Kidney (tissue), 14 donors: ENCODE data around the gene ZNF860. TPM values are rescaled to one million over a fixed set of nuclear protein-coding genes. Genes with fewer than 3 reads are reported as not detected.

Source experiments
- DNase-seq, 5 donors: peaks; one replicate each; pipeline ENCODE4 v3.0.0-alpha.2; 2013 to 2020
- FAIRE-seq: peaks from 2 replicates; lab custom pipeline; 2012; peaks lifted over from hg19 to GRCh38; lab: Jason Lieb, UNC
- H3K27ac ChIP-seq, 2 donors: one replicate each; pipeline ENCODE4 v1.7.0; 2013; ENCODE audit warnings: low read depth in 2 of 2, low read length in 2 of 2, inconsistent platforms in 1 of 2
- H3K27me3 ChIP-seq: one replicate; pipeline ENCODE4 v1.7.1; 2013; ENCODE audit warnings: low read length, inconsistent platforms; ENCODE audit not compliant: control insufficient read depth, insufficient read depth
- H3K36me3 ChIP-seq, 3 donors: one replicate each; pipeline versions ENCODE4 v1.7.0 to v1.7.1; 2013; ENCODE audit warnings: low read length in 3 of 3, control low read depth in 1 of 3, inconsistent platforms in 1 of 3; ENCODE audit not compliant: insufficient read depth in 3 of 3, control insufficient read depth in 2 of 3
- H3K4me1 ChIP-seq, 3 donors: one replicate each; pipeline versions ENCODE4 v1.7.0 to v1.7.1; 2013; ENCODE audit warnings: low read length in 3 of 3, inconsistent platforms in 1 of 3, low read depth in 1 of 3; ENCODE audit not compliant: control insufficient read depth in 2 of 3, insufficient read depth in 2 of 3
- H3K4me3 ChIP-seq, 3 donors: one replicate each; pipeline versions ENCODE4 v1.7.0 to v1.8.1; 2013; ENCODE audit warnings: low read length in 3 of 3, control low read depth in 1 of 3, inconsistent platforms in 1 of 3
- H3K9ac ChIP-seq, 3 donors: one replicate each; pipeline versions ENCODE4 v1.7.0 to v1.7.1; 2013; ENCODE audit warnings: low read length in 3 of 3, control low read depth in 1 of 3, inconsistent platforms in 1 of 3
- H3K9me3 ChIP-seq, 3 donors: one replicate each; pipeline versions ENCODE4 v1.7.0 to v1.7.1; 2013; ENCODE audit warnings: low read length in 3 of 3, control low read depth in 1 of 3, inconsistent platforms in 1 of 3; ENCODE audit not compliant: control insufficient read depth in 2 of 3, insufficient read depth in 1 of 3
- CTCF ChIP-seq: IDR thresholded peaks from 3 replicates; pipeline ENCODE4 v1.5.1; 2012; ENCODE audit warnings: mild to moderate bottlenecking, moderate library complexity, borderline replicate concordance; ENCODE audit not compliant: insufficient read depth; ENCODE audit errors: extremely low read depth
- intact Hi-C: fragments of 100-400 bp; cut with DNase I; formaldehyde crosslinking; loops from one replicate; pipeline ENCODE4 v1.11.1; 2022
- polyA plus RNA-seq: library from polyadenylated mRNA; stranded (reverse); fragments of 350-450 nt; fragmentation: Illumina TruSeq; extraction: RNeasy Lipid Tissue Mini Kit (QIAGEN cat#74804); gene quantifications from one replicate; pipeline ENCODE4 v1.2.3, GENCODE V29; 2014; ENCODE audit warnings: low read depth, low replicate concordance; ENCODE audit not compliant: insufficient read depth
- total RNA-seq: library from RNA; stranded (reverse); fragmentation: NEBNext Ultra II Directional; extraction: Animal tissue kit (Norgen Biotek cat#: 25700); gene quantifications from one replicate; pipeline ENCODE4 v1.2.1, GENCODE V29; 2021
- donor health status: control.
- donor health status: control.
- donor health status: control.
- donor health status: control.
- donor health status: control.
- donor health status: DM: yes; HTN: yes; CAD: no.
- donor health status: Normal renal cell carcinoma (clear cell type).

Gene ZNF860
- total and polyA plus RNA-seq, 2 donors from 2014 or later: 0.84 to 5.9 TPM

- H3K9ac ChIP-seq: no peak overlapping the region
- no peak overlapping the region for H3K4me3 ChIP-seq
- intact Hi-C loops: no loop called here
- FAIRE-seq (no peak), DNase-seq (no peak)
- H3K36me3 ChIP-seq: no peaks in the 10 kb centered on the region
- no peaks in the 10 kb centered on the region for H3K4me1 ChIP-seq
- no peaks in the 10 kb centered on the region for H3K9me3 ChIP-seq
- H3K27ac ChIP-seq: no peak overlapping the region
- H3K27me3 ChIP-seq: no peaks in the 10 kb centered on the region
- no peak for TF ChIP-seq CTCF
Observed at GRCh38 chr3:31996195-31996594, 14.6 kb downstream of the ZNF860 start.

- intact Hi-C loops: no loop called here
- no peaks in the 10 kb centered on the region for H3K36me3 ChIP-seq
- no peak overlapping the region for H3K27ac ChIP-seq
- DNase-seq (peak in 1 of 5 donors; percentile 45), FAIRE-seq (no peak)
- TF ChIP-seq CTCF: no peak
- no peaks in the 10 kb centered on the region for H3K4me1 ChIP-seq
- H3K27me3 ChIP-seq: no peaks in the 10 kb centered on the region
- H3K4me3 ChIP-seq: no peak overlapping the region
- H3K9ac ChIP-seq: no peak overlapping the region
- H3K9me3 ChIP-seq: no peaks in the 10 kb centered on the region
Observed at GRCh38 chr3:31997500-31997899, 15.9 kb downstream of the ZNF860 start.

GRCh38 chr3:31999907-32000439 is 18.4 kb downstream of the ZNF860 start:
- Histone ChIP-seq H3K27ac (no peak overlapping the region), H3K27me3 (no peaks in the 10 kb centered on the region), H3K36me3 (no peaks in the 10 kb centered on the region), H3K9ac (no peak overlapping the region), H3K4me1 (no peaks in the 10 kb centered on the region), H3K4me3 (no peak overlapping the region), H3K9me3 (no peaks in the 10 kb centered on the region)
- TF ChIP-seq CTCF: no peak
- intact Hi-C loops: no loop called here
- FAIRE-seq (no peak), DNase-seq (no peak)

GRCh38 chr3:32000877-32001276 is 19.3 kb downstream of the ZNF860 start:
- Histone ChIP-seq H3K9me3 (no peaks in the 10 kb centered on the region), H3K27ac (no peak overlapping the region), H3K36me3 (no peaks in the 10 kb centered on the region), H3K4me3 (no peak overlapping the region), H3K27me3 (no peaks in the 10 kb centered on the region), H3K9ac (no peak overlapping the region), H3K4me1 (no peaks in the 10 kb centered on the region)
- intact Hi-C loops: no loop called here
- no peak for FAIRE-seq
- no peak for TF ChIP-seq CTCF
- no peak for DNase-seq
